ENCODE data around the gene CAPN7. TPM values are rescaled to one million over a fixed set of nuclear protein-coding genes. Genes with fewer than 3 reads are reported as not detected.

The CAPN7 gene
- total RNA-seq, 1 donor from 2014 or later, result 37.9 TPM

- H3K4me3 Mint-ChIP-seq, result no peak overlapping the region
- TF ChIP-seq CTCF (conservative IDR thresholded peaks at IDR 0.05), result no peak
- no peak overlapping the region for H3K27ac Mint-ChIP-seq
- H3K27me3 Mint-ChIP-seq, result no peaks in the 10 kb centered on the region
- no peak for DNase-seq (ENCODE audit: extremely low spot score, unreplicated experiment)
- no peaks in the 10 kb centered on the region for H3K9me3 Mint-ChIP-seq
- peaks cover 39% of the 10 kb centered on the region for H3K36me3 Mint-ChIP-seq
- H3K4me1 Mint-ChIP-seq (ENCODE audit: unreplicated experiment), result peaks cover 5% of the 10 kb centered on the region
These were observed 92.5 kb downstream of the CAPN7 start for GRCh38 chr3:15298504-15298903.

GRCh38 chr3:15299036-15299435 lies 93.0 kb downstream of the CAPN7 start:
- Mint-ChIP-seq H3K4me1 (ENCODE audit: unreplicated experiment) (peaks cover 5% of the 10 kb centered on the region), H3K9me3 (no peaks in the 10 kb centered on the region), H3K4me3 (no peak overlapping the region), H3K36me3 (peaks cover 41% of the 10 kb centered on the region), H3K27ac (no peak overlapping the region), H3K27me3 (no peaks in the 10 kb centered on the region)
- DNase-seq (ENCODE audit: extremely low spot score, unreplicated experiment), result no peak
- TF ChIP-seq CTCF (conservative IDR thresholded peaks at IDR 0.05), result no peak

GRCh38 chr3:15300323-15301078 lies 94.5 kb downstream of the CAPN7 start:
- no peak for TF ChIP-seq CTCF (conservative IDR thresholded peaks at IDR 0.05)
- DNase-seq (ENCODE audit: extremely low spot score, unreplicated experiment), result no peak
- Mint-ChIP-seq H3K36me3 (peaks cover 40% of the 10 kb centered on the region), H3K9me3 (peaks cover 3% of the 10 kb centered on the region), H3K4me1 (ENCODE audit: unreplicated experiment) (peaks cover 4% of the 10 kb centered on the region), H3K4me3 (no peak overlapping the region), H3K27me3 (no peaks in the 10 kb centered on the region), H3K27ac (no peak overlapping the region)

- peaks cover 43% of the 10 kb centered on the region for H3K36me3 Mint-ChIP-seq
- peaks cover 6% of the 10 kb centered on the region for H3K9me3 Mint-ChIP-seq
- H3K27me3 Mint-ChIP-seq, result no peaks in the 10 kb centered on the region
- peaks cover 8% of the 10 kb centered on the region for H3K4me1 Mint-ChIP-seq (ENCODE audit: unreplicated experiment)
- no peak for DNase-seq (ENCODE audit: extremely low spot score, unreplicated experiment)
- no peak overlapping the region for H3K4me3 Mint-ChIP-seq
- H3K27ac Mint-ChIP-seq, result no peak overlapping the region
- no peak for TF ChIP-seq CTCF (conservative IDR thresholded peaks at IDR 0.05)
These were observed 95.7 kb downstream of the CAPN7 start for GRCh38 chr3:15301761-15302160.

Other genes with a start within 250 kb of the CAPN7 start
- 71.7 and 79.7 TPM in 2 replicates for gene MRPS25, start 140.9 kb upstream of the CAPN7 start, total RNA-seq (ENCODE audit: low replicate concordance)
- 20.5 and 29.1 TPM in 2 replicates for gene RBSN, start 107.1 kb upstream of the CAPN7 start, total RNA-seq (ENCODE audit: low replicate concordance)
- gene SH3BP5, start 126.3 kb downstream of the CAPN7 start, total RNA-seq (ENCODE audit: low replicate concordance), result 31.2 and 33.4 TPM in 2 replicates
- gene METTL6, start 221.3 kb downstream of the CAPN7 start, total RNA-seq (ENCODE audit: low replicate concordance), result 19.3 and 20.1 TPM in 2 replicates
- 23.1 and 23.5 TPM in 2 replicates for gene EAF1, start 221.4 kb downstream of the CAPN7 start, total RNA-seq (ENCODE audit: low replicate concordance)

All from type B pancreatic cell (in vitro differentiated cells).